Regular cardiac myocyte (primary cell): Measurements from ENCODE around the gene ZNF664. TPM values are rescaled to one million over a fixed set of nuclear protein-coding genes. Genes with fewer than 3 reads are reported as not detected.

Source experiments
- total RNA-seq: library from RNA; depleted of rRNA; stranded (reverse); fragments of >200 nt; gene quantifications from 2 replicates; pipeline ENCODE4 v1.2.3, GENCODE V29; 2014

ZNF664 gene
- 28.6 and 36.4 TPM in 2 replicates for total RNA-seq

GRCh38 chr12:123972457-123973401 lies at the start of gene ZNF664, which contains the start of gene CCDC92:
ZNF664 (plus strand) TSS chr12:123973215; CDS start chr12:124012145, 38,930 bp downstream.
CCDC92 (minus strand) TSS chr12:123972831; CDS start chr12:123944305, 28,526 bp downstream.

Other genes with a start within 250 kb of the ZNF664 start
- 0.58 and 20.0 TPM in 2 replicates for gene DNAH10, start 210.9 kb upstream of the ZNF664 start, total RNA-seq
- gene CCDC92, start 384 bp upstream of the ZNF664 start, total RNA-seq: 6.9 and 9.3 TPM in 2 replicates